Fibroblast of pulmonary artery (primary cell): ENCODE results near the gene KIF7.

ENCODE experiments used
- DNase-seq: peaks from one replicate; pipeline ENCODE4 v3.0.0-alpha.2; 2010; ENCODE audit warnings: low read depth
- H3K4me3 ChIP-seq: replicated peaks from 2 replicates; pipeline ENCODE4 v1.5.1; 2011; ENCODE audit warnings: low read depth, mild to moderate bottlenecking, control low read depth, low read length, moderate library complexity
- TF ChIP-seq, protein P1 (sequence below): IDR thresholded peaks from 2 replicates; pipeline ENCODE4 v1.5.1; 2011; ENCODE audit warnings: mild to moderate bottlenecking, control low read depth, low read length, inconsistent platforms; ENCODE audit errors: missing control alignments

The KIF7 gene

DNA sequence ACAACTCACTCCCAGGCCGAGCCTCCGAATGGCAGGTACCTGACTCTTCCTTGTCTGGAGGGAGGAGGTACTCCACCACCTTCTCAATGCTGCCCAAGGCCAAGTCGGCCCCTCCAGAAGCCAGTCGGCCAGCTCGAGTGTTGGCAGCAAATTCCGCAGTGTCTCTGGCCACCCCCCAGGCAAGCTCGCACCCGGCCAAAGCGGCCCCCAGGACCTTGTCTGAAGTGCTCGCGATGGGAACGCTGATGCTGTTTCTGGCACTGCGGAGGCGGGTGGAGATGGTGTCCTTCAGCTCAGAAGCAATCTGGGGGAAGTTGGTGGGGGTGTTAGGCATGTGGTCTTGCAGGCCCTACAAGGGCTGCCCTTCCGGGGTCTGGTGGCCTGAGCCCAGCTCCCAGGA is 14.7 kb upstream of the KIF7 start:
- H3K4me3 ChIP-seq, result no peak overlapping the region
- TF ChIP-seq, protein P1, sequence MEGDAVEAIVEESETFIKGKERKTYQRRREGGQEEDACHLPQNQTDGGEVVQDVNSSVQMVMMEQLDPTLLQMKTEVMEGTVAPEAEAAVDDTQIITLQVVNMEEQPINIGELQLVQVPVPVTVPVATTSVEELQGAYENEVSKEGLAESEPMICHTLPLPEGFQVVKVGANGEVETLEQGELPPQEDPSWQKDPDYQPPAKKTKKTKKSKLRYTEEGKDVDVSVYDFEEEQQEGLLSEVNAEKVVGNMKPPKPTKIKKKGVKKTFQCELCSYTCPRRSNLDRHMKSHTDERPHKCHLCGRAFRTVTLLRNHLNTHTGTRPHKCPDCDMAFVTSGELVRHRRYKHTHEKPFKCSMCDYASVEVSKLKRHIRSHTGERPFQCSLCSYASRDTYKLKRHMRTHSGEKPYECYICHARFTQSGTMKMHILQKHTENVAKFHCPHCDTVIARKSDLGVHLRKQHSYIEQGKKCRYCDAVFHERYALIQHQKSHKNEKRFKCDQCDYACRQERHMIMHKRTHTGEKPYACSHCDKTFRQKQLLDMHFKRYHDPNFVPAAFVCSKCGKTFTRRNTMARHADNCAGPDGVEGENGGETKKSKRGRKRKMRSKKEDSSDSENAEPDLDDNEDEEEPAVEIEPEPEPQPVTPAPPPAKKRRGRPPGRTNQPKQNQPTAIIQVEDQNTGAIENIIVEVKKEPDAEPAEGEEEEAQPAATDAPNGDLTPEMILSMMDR, result no peak
- DNase-seq, result no peak

DNA sequence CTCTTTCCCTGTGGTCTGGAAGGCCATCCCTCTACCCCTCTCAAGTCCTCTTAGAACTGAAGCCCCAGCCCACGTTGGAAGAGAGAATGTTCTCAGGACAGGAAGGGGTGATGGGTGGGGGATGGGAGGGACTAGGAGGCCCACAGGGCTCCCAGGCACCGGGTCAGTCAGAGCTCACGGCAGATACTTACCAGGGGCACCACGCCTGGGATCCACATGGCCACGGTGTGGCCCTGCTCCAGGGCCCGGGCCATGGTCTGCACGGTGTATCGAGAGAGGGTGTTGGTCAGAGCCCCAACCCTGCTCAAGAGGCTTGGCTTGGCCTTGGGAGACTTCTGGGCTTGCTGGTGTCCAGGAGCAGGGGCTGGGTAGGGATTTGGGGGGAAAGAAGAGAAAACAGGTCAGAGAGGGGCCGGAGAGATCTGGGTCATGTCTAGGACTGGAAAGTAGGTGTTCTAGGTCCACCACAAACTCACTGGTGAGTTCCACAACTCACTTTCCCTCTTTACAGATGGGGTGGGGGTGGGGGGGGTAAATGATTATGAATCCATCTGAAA is 14.1 kb upstream of the KIF7 start:
- TF ChIP-seq, protein P1, result no peak
- H3K4me3 ChIP-seq, result no peak overlapping the region
- DNase-seq, result no peak

DNA sequence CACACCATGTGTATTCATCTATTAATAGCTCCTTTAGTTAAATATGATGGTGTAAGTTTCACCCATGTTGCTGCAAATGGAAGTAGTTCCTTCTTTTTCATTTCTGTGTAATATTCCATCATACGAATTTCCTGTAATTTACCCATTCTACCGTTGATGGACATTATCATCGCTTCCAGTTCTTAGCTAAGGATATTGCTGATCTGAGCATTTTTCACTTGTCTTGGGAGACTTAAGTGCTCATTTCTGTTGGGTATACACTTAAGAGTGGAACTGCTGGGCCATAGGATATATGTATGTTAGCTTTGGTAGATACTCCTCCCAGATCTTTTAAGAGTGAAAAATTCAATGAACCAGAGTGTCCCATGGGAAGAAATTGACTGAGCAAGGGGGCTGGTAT is 12.9 kb upstream of the KIF7 start:
- DNase-seq, result no peak
- TF ChIP-seq, protein P1, result no peak
- no peak overlapping the region for H3K4me3 ChIP-seq

DNA sequence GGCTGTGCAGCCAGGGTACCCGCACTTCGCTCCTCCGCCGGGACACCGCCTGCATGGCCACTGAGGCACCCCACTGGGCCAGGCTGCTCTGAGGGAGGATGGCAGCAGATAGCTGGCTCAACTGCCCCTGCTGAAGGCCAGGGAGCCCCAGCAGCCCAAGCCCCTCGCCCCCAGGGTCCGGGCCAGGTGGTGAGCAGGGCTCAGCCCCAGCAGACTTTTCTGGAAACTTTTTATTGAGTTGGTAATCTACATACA is 12.4 kb upstream of the KIF7 start:
- H3K4me3 ChIP-seq, result no peak overlapping the region

DNA sequence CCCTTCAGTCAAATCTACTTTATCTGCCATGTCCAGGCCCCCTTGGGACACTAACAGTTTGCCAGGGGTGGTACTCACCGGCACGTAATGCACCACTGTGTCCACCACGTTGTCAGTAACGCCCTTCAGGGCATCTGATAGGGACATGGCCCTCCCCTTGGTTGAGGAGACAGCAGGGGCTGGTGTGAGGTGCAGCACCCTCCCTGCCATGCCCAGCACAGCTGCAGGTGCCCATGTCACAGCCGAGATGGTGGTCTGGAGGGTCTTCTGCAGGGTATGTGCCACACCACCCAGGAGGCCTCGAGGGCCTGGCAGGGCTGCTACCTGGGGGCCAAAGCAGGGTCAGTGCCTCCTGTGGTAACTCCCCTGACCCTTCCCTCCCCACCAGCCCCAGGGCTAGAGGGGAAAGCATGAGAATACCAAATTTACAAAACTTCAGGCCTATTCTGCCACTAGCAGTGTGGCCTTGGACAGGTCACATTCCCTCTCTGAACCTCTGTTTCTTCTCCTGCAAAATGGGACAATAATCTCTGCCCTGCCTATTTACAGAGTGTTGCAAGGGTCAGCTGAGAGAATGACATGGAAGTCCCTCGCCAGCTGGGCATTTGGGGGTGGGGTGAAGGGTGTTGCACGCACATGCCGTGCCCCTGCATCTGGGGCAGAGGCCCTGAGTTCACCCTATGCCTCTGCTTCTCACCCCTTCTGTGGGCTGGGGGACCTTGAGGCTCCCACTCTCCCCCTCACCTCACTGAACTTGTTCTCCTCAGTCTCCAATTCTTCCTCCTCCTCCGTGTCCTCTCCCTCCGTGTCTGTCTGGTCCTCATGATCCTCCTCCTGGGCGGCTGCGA is 11.8 kb upstream of the KIF7 start:
- TF ChIP-seq, protein P1, result no peak
- no peak overlapping the region for H3K4me3 ChIP-seq

More for the DNA sequence above, 12.4 kb upstream of the KIF7 start:
- DNase-seq, result no peak
- TF ChIP-seq, protein P1, result no peak

DNA sequence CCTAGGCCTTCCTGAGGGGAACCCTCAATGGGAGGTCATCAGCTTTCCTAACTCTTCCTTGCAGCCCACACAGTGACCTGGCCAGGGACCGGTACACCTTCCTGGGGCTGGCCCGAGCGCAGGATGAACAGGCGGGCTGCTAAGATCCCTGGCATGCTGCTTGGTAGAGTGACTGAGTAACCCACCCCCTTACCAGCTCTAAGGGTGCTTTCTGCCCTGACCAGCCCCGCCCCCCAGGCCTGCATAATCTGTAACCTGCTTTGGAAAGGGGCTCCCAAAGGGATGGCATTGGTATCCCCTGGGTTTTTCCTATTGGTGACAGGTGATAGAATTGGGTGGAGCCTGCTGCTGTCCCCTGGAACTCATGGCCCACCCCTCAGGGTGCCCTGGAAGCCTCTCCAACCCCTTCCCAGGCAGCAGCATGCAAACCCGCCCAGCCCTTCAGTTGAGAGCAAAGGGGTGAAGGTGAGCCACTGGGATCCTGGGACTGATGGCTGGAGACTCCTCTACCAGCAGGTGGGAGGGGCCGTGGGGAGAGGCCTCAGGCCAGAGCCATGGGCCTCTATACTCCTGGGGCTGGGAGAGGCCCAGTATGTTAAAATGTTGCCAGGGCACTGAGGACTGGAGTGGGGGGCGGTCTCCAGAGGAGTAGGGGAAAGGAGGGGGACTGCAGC is 11.1 kb upstream of the KIF7 start:
- no peak for DNase-seq
- TF ChIP-seq, protein P1, result no peak
- H3K4me3 ChIP-seq, result no peak overlapping the region

More for the DNA sequence above, 11.8 kb upstream of the KIF7 start:
- no peak for DNase-seq
